HepG2 (cell line): ENCODE results near the gene KAZN. TPM values are rescaled to one million over a fixed set of nuclear protein-coding genes. Genes with fewer than 3 reads are reported as not detected.

ENCODE experiments used
- BRCA1 ChIP-seq: sonication (generic); formaldehyde crosslinking; IDR thresholded peaks from 2 replicates; pipeline ENCODE4 v1.4.0; 2020; ENCODE audit warnings: missing genetic modification reagents
- GABPB1 ChIP-seq: IDR thresholded peaks from 2 replicates; pipeline ENCODE4 v1.6.1; 2016; ENCODE audit warnings: mild to moderate bottlenecking, missing genetic modification reagents, moderate library complexity, missing compliant biosample characterization
- MLLT10 ChIP-seq: sonication (generic); formaldehyde crosslinking; IDR thresholded peaks from 2 replicates; pipeline ENCODE4 v1.4.0; 2020; ENCODE audit warnings: missing genetic modification reagents
- NFKB2 ChIP-seq: sonication (generic); formaldehyde crosslinking; IDR thresholded peaks from 2 replicates; pipeline ENCODE4 v1.4.0; 2020; ENCODE audit warnings: missing genetic modification reagents, borderline replicate concordance
- RBAK ChIP-seq: sonication (generic); formaldehyde crosslinking; IDR thresholded peaks from 2 replicates; pipeline ENCODE4 v1.5.1; 2020; ENCODE audit warnings: mild to moderate bottlenecking, missing genetic modification reagents
- SMARCE1 ChIP-seq: fragments of 450-650 bp; IDR thresholded peaks from 2 replicates; pipeline ENCODE4 v1.6.1; 2017; ENCODE audit warnings: borderline replicate concordance
- TSC22D2 ChIP-seq: sonication (generic); formaldehyde crosslinking; IDR thresholded peaks from 2 replicates; pipeline ENCODE4 v1.5.1; 2020; ENCODE audit warnings: missing genetic modification reagents, mild to moderate bottlenecking, borderline replicate concordance
- ZNF570 ChIP-seq: sonication (generic); formaldehyde crosslinking; IDR thresholded peaks from 2 replicates; pipeline ENCODE4 v1.4.0; 2020; ENCODE audit warnings: mild to moderate bottlenecking, missing genetic modification reagents, borderline replicate concordance
- ZNF614 ChIP-seq: IDR thresholded peaks from 2 replicates; pipeline ENCODE4 v1.6.1; 2018; ENCODE audit warnings: missing biosample characterization, missing genetic modification reagents, inconsistent platforms, borderline replicate concordance
- polyA plus RNA-seq, 8 experiments: library from polyadenylated mRNA; depleted of rRNA in 3 of 8; stranded (reverse) in 7 of 8; unstranded in 1 of 8; fragments of >200 nt; fragmentation: Illumina TruSeq in 4 of 8; extraction: Trizol in 4 of 8; gene quantifications; 2 replicates each; pipeline versions ENCODE4 v1.2.1 to v1.2.3, GENCODE V29; 2011 to 2016; ENCODE audit warnings: low read depth in 4 of 8, missing spikeins in 1 of 8, mixed read lengths in 1 of 8; ENCODE audit not compliant: insufficient read depth in 1 of 8
- total RNA-seq, 5 experiments: library from RNA; depleted of rRNA; stranded (reverse); fragments of >200 nt; fragmentation: Illumina TruSeq; extraction: Trizol; gene quantifications; 2 replicates each; pipeline ENCODE4 v1.2.3, GENCODE V29; 2016; ENCODE audit warnings: low read depth in 1 of 5
- TF ChIP-seq, protein P1 (sequence below): sonication (generic); formaldehyde crosslinking; IDR thresholded peaks from 2 replicates; pipeline ENCODE4 v1.5.1; 2020; ENCODE audit warnings: missing genetic modification reagents, mild to moderate bottlenecking, borderline replicate concordance
- TF ChIP-seq, protein P2 (sequence below): sonication (generic); formaldehyde crosslinking; IDR thresholded peaks from 2 replicates; pipeline ENCODE4 v1.8.1; 2023; ENCODE audit warnings: mild to moderate bottlenecking, missing genetic modification reagents, borderline replicate concordance
- TF ChIP-seq, protein P3 (sequence below): sonication (generic); formaldehyde crosslinking; conservative IDR thresholded peaks from 2 replicates; pipeline ENCODE4 v1.8.0; 2022; ENCODE audit warnings: missing genetic modification reagents
- TF ChIP-seq, protein P4 (sequence below): sonication (generic); formaldehyde crosslinking; IDR thresholded peaks from 2 replicates; pipeline ENCODE4 v1.4.0; 2020; ENCODE audit warnings: missing genetic modification reagents, low read depth, mild to moderate bottlenecking, borderline replicate concordance

KAZN gene
- total and polyA plus RNA-seq, 2 of the 13 experiments (the other 11 are each of a cell fraction or from before 2014, with no cell fraction given): 10.4 to 13.5 TPM

DNA sequence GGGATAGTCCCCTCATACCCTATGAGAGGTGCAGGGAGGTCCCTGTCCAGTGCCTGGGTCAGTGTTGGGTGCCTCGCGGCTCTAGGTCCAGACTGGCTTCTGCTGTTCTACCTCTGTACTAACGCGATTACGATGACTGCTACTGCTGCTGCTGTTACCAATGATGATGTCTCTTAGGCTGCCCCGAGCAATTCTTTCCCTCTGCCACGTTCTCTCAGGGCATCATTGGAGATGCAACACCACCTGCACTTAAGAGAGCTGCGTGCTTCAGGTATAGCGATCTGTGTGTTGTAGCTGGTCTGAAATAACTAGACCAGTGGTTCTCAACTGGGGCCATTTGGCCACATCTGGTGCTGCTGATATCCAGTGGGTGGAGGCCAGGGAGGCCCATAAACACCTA is 36.9 kb downstream of the KAZN start (continued):
- no peak for TF ChIP-seq TSC22D2 (CRISPR knock-in tag)
- TF ChIP-seq NFKB2 (CRISPR knock-in tag): no peak
- TF ChIP-seq, protein P1, sequence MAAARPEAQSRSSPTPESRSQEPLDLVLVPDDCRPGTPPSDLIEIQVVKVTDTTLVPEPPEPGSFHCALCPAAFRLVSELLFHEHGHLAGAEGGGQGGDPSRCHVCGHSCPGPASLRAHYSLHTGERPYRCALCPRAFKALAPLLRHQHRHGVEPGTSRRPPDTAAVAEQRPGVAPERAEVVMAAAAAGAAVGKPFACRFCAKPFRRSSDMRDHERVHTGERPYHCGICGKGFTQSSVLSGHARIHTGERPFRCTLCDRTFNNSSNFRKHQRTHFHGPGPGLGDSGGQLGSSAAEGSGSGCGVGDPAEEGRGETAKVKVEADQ (CRISPR knock-in tag): no peak
- no peak for TF ChIP-seq RBAK (CRISPR knock-in tag)
- TF ChIP-seq, protein P2, sequence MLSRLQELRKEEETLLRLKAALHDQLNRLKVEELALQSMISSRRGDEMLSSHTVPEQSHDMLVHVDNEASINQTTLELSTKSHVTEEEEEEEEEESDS: no peak
- TF ChIP-seq MLLT10 (CRISPR knock-in tag): no peak
- TF ChIP-seq ZNF614 (CRISPR knock-in tag): no peak
- TF ChIP-seq, protein P3, sequence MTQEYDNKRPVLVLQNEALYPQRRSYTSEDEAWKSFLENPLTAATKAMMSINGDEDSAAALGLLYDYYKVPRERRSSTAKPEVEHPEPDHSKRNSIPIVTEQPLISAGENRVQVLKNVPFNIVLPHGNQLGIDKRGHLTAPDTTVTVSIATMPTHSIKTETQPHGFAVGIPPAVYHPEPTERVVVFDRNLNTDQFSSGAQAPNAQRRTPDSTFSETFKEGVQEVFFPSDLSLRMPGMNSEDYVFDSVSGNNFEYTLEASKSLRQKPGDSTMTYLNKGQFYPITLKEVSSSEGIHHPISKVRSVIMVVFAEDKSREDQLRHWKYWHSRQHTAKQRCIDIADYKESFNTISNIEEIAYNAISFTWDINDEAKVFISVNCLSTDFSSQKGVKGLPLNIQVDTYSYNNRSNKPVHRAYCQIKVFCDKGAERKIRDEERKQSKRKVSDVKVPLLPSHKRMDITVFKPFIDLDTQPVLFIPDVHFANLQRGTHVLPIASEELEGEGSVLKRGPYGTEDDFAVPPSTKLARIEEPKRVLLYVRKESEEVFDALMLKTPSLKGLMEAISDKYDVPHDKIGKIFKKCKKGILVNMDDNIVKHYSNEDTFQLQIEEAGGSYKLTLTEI: no peak
- TF ChIP-seq BRCA1 (CRISPR knock-in tag): no peak
- no peak for TF ChIP-seq GABPB1 (CRISPR knock-in tag)
- TF ChIP-seq, protein P4, sequence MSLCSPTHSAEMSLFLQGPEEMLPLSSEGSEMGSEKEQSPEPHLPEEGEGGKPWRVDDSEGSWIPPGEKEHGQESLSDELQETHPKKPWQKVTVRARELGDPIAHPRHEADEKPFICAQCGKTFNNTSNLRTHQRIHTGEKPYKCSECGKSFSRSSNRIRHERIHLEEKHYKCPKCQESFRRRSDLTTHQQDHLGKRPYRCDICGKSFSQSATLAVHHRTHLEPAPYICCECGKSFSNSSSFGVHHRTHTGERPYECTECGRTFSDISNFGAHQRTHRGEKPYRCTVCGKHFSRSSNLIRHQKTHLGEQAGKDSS: no peak
- TF ChIP-seq SMARCE1: no peak
- TF ChIP-seq ZNF570 (CRISPR knock-in tag): no peak
- TF ChIP-seq, all 625 proteins: peak for 0
